Neural progenitor cell (in vitro differentiated cells): ENCODE measurements around the gene KCNB1. TPM values are rescaled to one million over a fixed set of nuclear protein-coding genes. Genes with fewer than 3 reads are reported as not detected.

Experiments used
- DNase-seq: peaks from one replicate; pipeline ENCODE4 v3.0.0-alpha.2; 2016; ENCODE audit warnings: low spot score
- H2AFZ ChIP-seq: fragments of 200-600 bp; sonication (generic); replicated peaks from 2 replicates; pipeline ENCODE4 v1.6.1; 2016; ENCODE audit warnings: antibody characterized with exemption
- H3F3A ChIP-seq: fragments of 200-600 bp; sonication (generic); 2 replicates; pipeline ENCODE4 v1.6.1; 2016; ENCODE audit warnings: antibody characterized with exemption, low read depth
- H3K27ac ChIP-seq: fragments of 200-600 bp; sonication (generic); 2 replicates; pipeline ENCODE4 v1.5.1; 2016; ENCODE audit warnings: mild to moderate bottlenecking
- H3K27me3 ChIP-seq: fragments of 200-600 bp; sonication (generic); 2 replicates; pipeline ENCODE4 v1.6.1; 2016; ENCODE audit warnings: mild to moderate bottlenecking, moderate library complexity
- H3K36me3 ChIP-seq: fragments of 200-600 bp; sonication (generic); 2 replicates; pipeline ENCODE4 v1.5.1; 2016
- H3K4me1 ChIP-seq: fragments of 200-600 bp; sonication (generic); 2 replicates; pipeline ENCODE4 v1.6.1; 2016; ENCODE audit warnings: mixed run types
- H3K4me2 ChIP-seq: fragments of 200-600 bp; sonication (generic); 2 replicates; pipeline ENCODE4 v1.6.1; 2016
- H3K4me3 ChIP-seq: fragments of 200-600 bp; sonication (generic); 2 replicates; pipeline ENCODE4 v1.5.1; 2016
- H3K79me2 ChIP-seq: fragments of 200-600 bp; sonication (generic); 2 replicates; pipeline ENCODE4 v1.6.1; 2016; ENCODE audit warnings: low read depth
- H3K9ac ChIP-seq: fragments of 200-600 bp; sonication (generic); 2 replicates; pipeline ENCODE4 v1.6.1; 2016
- H3K9me3 ChIP-seq: fragments of 200-600 bp; sonication (generic); 2 replicates; pipeline ENCODE4 v1.5.1; 2016; ENCODE audit warnings: low read depth
- H4K20me1 ChIP-seq: fragments of 200-600 bp; sonication (generic); 2 replicates; pipeline ENCODE4 v1.6.1; 2016; ENCODE audit warnings: low read depth
- H3K27ac Mint-ChIP-seq: 3 replicates; pipeline ENCODE4 v1.8.0; 2021; ENCODE audit warnings: mixed read lengths
- H3K27me3 Mint-ChIP-seq: 2 replicates; pipeline ENCODE4 v1.8.0; 2022; ENCODE audit warnings: low read depth, mild to moderate bottlenecking, inconsistent platforms, moderate library complexity, mixed read lengths; ENCODE audit not compliant: insufficient read depth
- H3K36me3 Mint-ChIP-seq: 3 replicates; pipeline ENCODE4 v1.8.0; 2021; ENCODE audit warnings: mixed read lengths
- H3K4me1 Mint-ChIP-seq: 3 replicates; pipeline ENCODE4 v1.8.0; 2021; ENCODE audit warnings: mixed read lengths
- H3K4me3 Mint-ChIP-seq: 3 replicates; pipeline ENCODE4 v1.8.0; 2021; ENCODE audit warnings: mild to moderate bottlenecking, moderate library complexity, mixed read lengths
- H3K9me3 Mint-ChIP-seq: 3 replicates; pipeline ENCODE4 v1.8.0; 2020; ENCODE audit warnings: mixed read lengths
- CTCF ChIP-seq: fragments of 200-600 bp; sonication (generic); IDR thresholded peaks from 2 replicates; pipeline ENCODE4 v1.5.1; 2017; ENCODE audit warnings: antibody characterized with exemption, mild to moderate bottlenecking
- EZH2 ChIP-seq: fragments of 200-600 bp; sonication (generic); IDR thresholded peaks from 2 replicates; pipeline ENCODE4 v1.6.1; 2017; ENCODE audit warnings: antibody characterized with exemption, mild to moderate bottlenecking, moderate library complexity
- EZH2phosphoT487 ChIP-seq: fragments of 200-600 bp; sonication (generic); IDR thresholded peaks from 2 replicates; pipeline ENCODE4 v1.6.1; 2017; ENCODE audit warnings: antibody characterized with exemption
- total RNA-seq: library from RNA; depleted of rRNA; stranded (reverse); fragments of >200 nt; gene quantifications from 2 replicates; pipeline ENCODE4 v1.2.3, GENCODE V29; 2015; ENCODE audit warnings: low replicate concordance

KCNB1 gene
- total RNA-seq, 1 donor from 2014 or later, result 0.97 TPM

GRCh38 chr20:49409302-49409974 is 73.0 kb downstream of the KCNB1 start:
- no peaks in the 10 kb centered on the region for H4K20me1 ChIP-seq
- no peaks in the 10 kb centered on the region for H3K9me3 ChIP-seq
- no peaks in the 10 kb centered on the region for H3K79me2 ChIP-seq
- DNase-seq, result no peak
- H3K4me1 ChIP-seq, result peaks cover 7% of the 10 kb centered on the region
- Mint-ChIP-seq H3K27me3 (peaks cover 3% of the 10 kb centered on the region), H3K9me3 (no peaks in the 10 kb centered on the region), H3K27ac (no peak overlapping the region), H3K36me3 (no peaks in the 10 kb centered on the region), H3K4me3 (no peak overlapping the region), H3K4me1 (peaks cover 12% of the 10 kb centered on the region)
- H3K4me2 ChIP-seq, result no peak overlapping the region
- H2AFZ ChIP-seq, result no peak overlapping the region
- H3K36me3 ChIP-seq, result no peaks in the 10 kb centered on the region
- H3K27ac ChIP-seq, result no peak overlapping the region
- no peaks in the 10 kb centered on the region for H3F3A ChIP-seq
- H3K4me3 ChIP-seq, result no peak overlapping the region
- no peak overlapping the region for H3K9ac ChIP-seq
- no peaks in the 10 kb centered on the region for H3K27me3 ChIP-seq
- TF ChIP-seq CTCF, result no peak
- TF ChIP-seq EZH2, result no peak
- no peak for TF ChIP-seq EZH2phosphoT487

- no peak overlapping the region for H2AFZ ChIP-seq
- no peak for TF ChIP-seq EZH2phosphoT487
- TF ChIP-seq EZH2, result no peak
- no peak for TF ChIP-seq CTCF
- H3K27me3 ChIP-seq, result no peaks in the 10 kb centered on the region
- no peak overlapping the region for H3K4me2 ChIP-seq
- Mint-ChIP-seq H3K9me3 (no peaks in the 10 kb centered on the region), H3K27me3 (peaks cover 3% of the 10 kb centered on the region), H3K4me3 (no peak overlapping the region), H3K36me3 (no peaks in the 10 kb centered on the region), H3K27ac (no peak overlapping the region), H3K4me1 (peaks cover 13% of the 10 kb centered on the region)
- no peaks in the 10 kb centered on the region for H3K79me2 ChIP-seq
- no peak for DNase-seq
- no peaks in the 10 kb centered on the region for H3F3A ChIP-seq
- H3K9ac ChIP-seq, result no peak overlapping the region
- no peaks in the 10 kb centered on the region for H3K9me3 ChIP-seq
- no peak overlapping the region for H3K4me3 ChIP-seq
- H3K27ac ChIP-seq, result no peak overlapping the region
- H3K4me1 ChIP-seq, result peaks cover 11% of the 10 kb centered on the region
- H3K36me3 ChIP-seq, result no peaks in the 10 kb centered on the region
- no peaks in the 10 kb centered on the region for H4K20me1 ChIP-seq
These were observed 73.9 kb downstream of the KCNB1 start for GRCh38 chr20:49408509-49409104.

- no peak overlapping the region for H3K4me2 ChIP-seq
- no peaks in the 10 kb centered on the region for H3K9me3 Mint-ChIP-seq
- H3K27ac Mint-ChIP-seq, result no peak overlapping the region
- no peak overlapping the region for H3K4me3 ChIP-seq
- no peaks in the 10 kb centered on the region for H3K27me3 ChIP-seq
- H3K4me3 Mint-ChIP-seq, result no peak overlapping the region
- TF ChIP-seq EZH2 (no peak), EZH2phosphoT487 (no peak), CTCF (no peak)
- no peak overlapping the region for H3K27ac ChIP-seq
- peaks cover 11% of the 10 kb centered on the region for H3K4me1 ChIP-seq
- no peak for DNase-seq
- no peak overlapping the region for H3K9ac ChIP-seq
- no peaks in the 10 kb centered on the region for H4K20me1 ChIP-seq
- no peaks in the 10 kb centered on the region for H3K36me3 ChIP-seq
- H3K9me3 ChIP-seq, result no peaks in the 10 kb centered on the region
- peaks cover 3% of the 10 kb centered on the region for H3K27me3 Mint-ChIP-seq
- no peaks in the 10 kb centered on the region for H3K79me2 ChIP-seq
- H3K36me3 Mint-ChIP-seq, result no peaks in the 10 kb centered on the region
- H3K4me1 Mint-ChIP-seq, result peaks cover 13% of the 10 kb centered on the region
- no peak overlapping the region for H2AFZ ChIP-seq
- no peaks in the 10 kb centered on the region for H3F3A ChIP-seq
These were observed 75.8 kb downstream of the KCNB1 start for GRCh38 chr20:49406666-49407065.
